HepG2 (cell line): ENCODE data around the gene ALDH1A1. TPM values are rescaled to one million over a fixed set of nuclear protein-coding genes. Genes with fewer than 3 reads are reported as not detected.
A peak's percentile ranks its signal among the peaks of the same experiment; 100 is the strongest.

Experiments used
- ATAC-seq: fragments of 200-7000 bp; cut with Tn5 transposase; 3 replicates; pipeline ENCODE4 v1.9.1; 2020; ENCODE audit warnings: mild to moderate bottlenecking, moderate library complexity
- BruUV-seq: library from RNA; stranded (reverse); fragments of 400-500 nt; replicated peaks from 2 replicates; lab custom pipeline; 2021; lab: Mats Ljungman, UMichigan
- CTCF ChIA-PET: fragments of 300-600 bp; formaldehyde crosslinking; extraction: SDS; loops from one replicate; lab custom pipeline; 2021; ENCODE audit warnings: low total read pairs, inconsistent platforms, low intra/inter-chr PET ratio; lab: Yijun Ruan, JAX
- POLR2A ChIA-PET: fragments of 350-600 bp; sonication (Branson Sonifier 250); formaldehyde crosslinking; loops from one replicate; lab custom pipeline; 2020; ENCODE audit warnings: antibody characterized with exemption, inconsistent platforms; lab: Yijun Ruan, JAX
- DNase-seq: peaks from one replicate; pipeline ENCODE4 v3.0.0-alpha.2; 2015; ENCODE audit warnings: low spot score
- FAIRE-seq: peaks from 3 replicates; lab custom pipeline; 2011; peaks lifted over from hg19 to GRCh38; lab: Jason Lieb, UNC
- H2AFZ ChIP-seq: one replicate; pipeline ENCODE4 v1.6.1; 2011; ENCODE audit warnings: low read length, inconsistent platforms
- H3K27ac ChIP-seq: fragments of 300-600 bp; 3 replicates; pipeline ENCODE4 v1.8.0; 2011; ENCODE audit warnings: mixed run types, mild to moderate bottlenecking, mixed read lengths, low read length, inconsistent platforms; ENCODE audit not compliant: insufficient read depth; ENCODE audit errors: extremely low read length
- H3K27me3 ChIP-seq, 2 experiments: fragments of 200-600 bp in 1 of 2; 2 replicates in 1 of 2; 3 replicates in 1 of 2; pipeline versions ENCODE4 v1.6.0 to v1.8.0; 2011; ENCODE audit warnings: low read length in 2 of 2, mild to moderate bottlenecking in 2 of 2, moderate library complexity in 2 of 2, inconsistent platforms in 1 of 2; ENCODE audit not compliant: insufficient read depth in 2 of 2, control insufficient read depth in 1 of 2
- H3K36me3 ChIP-seq, 2 experiments: fragments of 200-600 bp in 1 of 2; replicated peaks in 1 of 2; 2 replicates in 1 of 2; 3 replicates in 1 of 2; pipeline versions ENCODE4 v1.5.1 to v1.8.0; 2011; ENCODE audit warnings: low read length in 2 of 2, inconsistent platforms in 1 of 2; ENCODE audit not compliant: insufficient read depth in 2 of 2, control insufficient read depth in 1 of 2
- H3K4me1 ChIP-seq: 2 replicates; pipeline ENCODE4 v1.5.1; 2012; ENCODE audit warnings: low read length, inconsistent platforms; ENCODE audit not compliant: insufficient read depth
- H3K4me2 ChIP-seq: 2 replicates; pipeline ENCODE4 v1.6.0; 2011; ENCODE audit warnings: low read depth, low read length, inconsistent platforms
- H3K4me3 ChIP-seq, 3 experiments: fragments of 200-600 bp in 1 of 3; sonication (generic), shearing (Covaris generic) in 1 of 3; replicated peaks in 1 of 3; 2 replicates each; pipeline ENCODE4 v1.5.1; 2011 to 2016; ENCODE audit warnings: low read length in 3 of 3, inconsistent platforms in 2 of 3, low read depth in 2 of 3, mild to moderate bottlenecking in 2 of 3, control low read depth in 1 of 3, mixed read lengths in 1 of 3; ENCODE audit not compliant: insufficient read depth in 1 of 3
- H3K79me2 ChIP-seq: one replicate; pipeline ENCODE4 v1.6.1; 2011; ENCODE audit warnings: low read length, inconsistent platforms; ENCODE audit not compliant: insufficient read depth
- H3K9ac ChIP-seq: 2 replicates; pipeline ENCODE4 v1.6.0; 2011; ENCODE audit warnings: mild to moderate bottlenecking, low read depth, low read length, inconsistent platforms; ENCODE audit not compliant: insufficient read depth
- H3K9me3 ChIP-seq: 2 replicates; pipeline ENCODE4 v1.5.1; 2012; ENCODE audit warnings: mild to moderate bottlenecking, low read length
- H4K20me1 ChIP-seq: 2 replicates; pipeline ENCODE4 v1.6.0; 2011; ENCODE audit warnings: inconsistent platforms, mild to moderate bottlenecking, low read length, moderate library complexity; ENCODE audit not compliant: insufficient read depth
- AGO1 ChIP-seq: fragments of 200-400 bp; formaldehyde crosslinking; IDR thresholded peaks from 2 replicates; pipeline ENCODE4 v1.6.1; 2017; ENCODE audit warnings: mild to moderate bottlenecking, low read depth, low read length, moderate library complexity; ENCODE audit not compliant: poor library complexity, severe bottlenecking
- CCDC6 ChIP-seq: sonication (generic); formaldehyde crosslinking; IDR thresholded peaks from 2 replicates; pipeline ENCODE4 v1.8.1; 2022; ENCODE audit warnings: mild to moderate bottlenecking, missing genetic modification reagents, moderate library complexity
- GATA4 ChIP-seq: sonication (generic); IDR thresholded peaks from 2 replicates; pipeline ENCODE4 v1.6.1; 2016; ENCODE audit warnings: antibody characterized with exemption, low read depth, borderline replicate concordance
- GLI4 ChIP-seq: sonication (generic); formaldehyde crosslinking; IDR thresholded peaks from 2 replicates; pipeline ENCODE4 v1.5.1; 2020; ENCODE audit warnings: missing genetic modification reagents, mild to moderate bottlenecking, moderate library complexity, borderline replicate concordance
- KDM4B ChIP-seq: sonication (generic); formaldehyde crosslinking; IDR thresholded peaks from 2 replicates; pipeline ENCODE4 v1.4.0; 2020; ENCODE audit warnings: missing genetic modification reagents
- KLF15 ChIP-seq: sonication (generic); formaldehyde crosslinking; IDR thresholded peaks from 2 replicates; pipeline ENCODE4 v1.8.1; 2023; ENCODE audit warnings: borderline replicate concordance, mild to moderate bottlenecking, inconsistent platforms, missing genetic modification reagents, mixed read lengths
- POGZ ChIP-seq: sonication (generic); formaldehyde crosslinking; IDR thresholded peaks from 2 replicates; pipeline ENCODE4 v1.4.0; 2020; ENCODE audit warnings: mild to moderate bottlenecking, missing genetic modification reagents
- RAD51 ChIP-seq: fragments of 450-650 bp; IDR thresholded peaks from 2 replicates; pipeline ENCODE4 v1.6.1; 2016; ENCODE audit warnings: borderline replicate concordance
- SOX5 ChIP-seq: IDR thresholded peaks from 2 replicates; pipeline ENCODE4 v1.6.1; 2016; ENCODE audit warnings: borderline replicate concordance
- SP1 ChIP-seq, 2 experiments: fragments of 450-650 bp in 1 of 2; sonication (generic) in 1 of 2; formaldehyde crosslinking in 1 of 2; IDR thresholded peaks; 2 replicates each; pipeline versions ENCODE4 v1.4.0 to v1.6.1; 2016 to 2020; ENCODE audit warnings: missing genetic modification reagents in 1 of 2
- TBX2 ChIP-seq: sonication (generic); formaldehyde crosslinking; IDR thresholded peaks from 2 replicates; pipeline ENCODE4 v1.5.0; 2020; ENCODE audit warnings: missing genetic modification reagents, mild to moderate bottlenecking, borderline replicate concordance
- TBX3 ChIP-seq: fragments of 450-650 bp; IDR thresholded peaks from 2 replicates; pipeline ENCODE4 v1.6.1; 2017; ENCODE audit warnings: antibody characterized with exemption, mild to moderate bottlenecking, inconsistent platforms, borderline replicate concordance
- XRCC5 ChIP-seq: fragments of 200-400 bp; formaldehyde crosslinking; optimal IDR thresholded peaks from 2 replicates; pipeline ENCODE3; 2017; ENCODE audit warnings: mild to moderate bottlenecking, low read length
- YEATS4 ChIP-seq: sonication (generic); formaldehyde crosslinking; IDR thresholded peaks from 2 replicates; pipeline ENCODE4 v1.4.0; 2020; ENCODE audit warnings: missing genetic modification reagents, borderline replicate concordance
- ZBTB38 ChIP-seq: sonication (generic); formaldehyde crosslinking; IDR thresholded peaks from 2 replicates; pipeline ENCODE4 v1.5.1; 2020; ENCODE audit warnings: mild to moderate bottlenecking, missing genetic modification reagents
- ZNF121 ChIP-seq: sonication (generic); formaldehyde crosslinking; IDR thresholded peaks from 2 replicates; pipeline ENCODE4 v1.5.0; 2020; ENCODE audit warnings: mild to moderate bottlenecking, missing genetic modification reagents
- ZNF251 ChIP-seq: sonication (generic); formaldehyde crosslinking; IDR thresholded peaks from 2 replicates; pipeline ENCODE4 v1.9.0; 2021; ENCODE audit warnings: mild to moderate bottlenecking, missing genetic modification reagents
- ZNF775 ChIP-seq: sonication (generic); formaldehyde crosslinking; IDR thresholded peaks from 2 replicates; pipeline ENCODE4 v1.4.0; 2020; ENCODE audit warnings: missing genetic modification reagents, mild to moderate bottlenecking, moderate library complexity, borderline replicate concordance
- WGBS: methylation state at CpG from one replicate; pipeline ENCODE4 v1.1.6; 2017; ENCODE audit warnings: low lambda C conversion rate; 5-methylcytosine and 5-hydroxymethylcytosine counted together
- in situ Hi-C: cut with HindIII; loops from 2 replicates; pipeline ENCODE4 v1.10.0; 2017; ENCODE audit warnings: low pct_unique_long_range_greater_than_20kb; ENCODE audit not compliant: extremely low pct_ligation_motif_present
- intact Hi-C: fragments of 100-400 bp; cut with micrococcal nuclease; formaldehyde crosslinking; loops from one replicate; pipeline ENCODE4 v1.10.0; 2022; ENCODE audit not compliant: unreplicated experiment
- polyA plus RNA-seq, 8 experiments: library from polyadenylated mRNA; depleted of rRNA in 3 of 8; stranded (reverse) in 7 of 8; unstranded in 1 of 8; fragments of >200 nt; fragmentation: Illumina TruSeq in 4 of 8; extraction: Trizol in 4 of 8; gene quantifications; 2 replicates each; pipeline versions ENCODE4 v1.2.1 to v1.2.3, GENCODE V29; 2011 to 2016; ENCODE audit warnings: low read depth in 4 of 8, missing spikeins in 1 of 8, mixed read lengths in 1 of 8; ENCODE audit not compliant: insufficient read depth in 1 of 8
- total RNA-seq, 5 experiments: library from RNA; depleted of rRNA; stranded (reverse); fragments of >200 nt; fragmentation: Illumina TruSeq; extraction: Trizol; gene quantifications; 2 replicates each; pipeline ENCODE4 v1.2.3, GENCODE V29; 2016; ENCODE audit warnings: low read depth in 1 of 5
- TF ChIP-seq, protein P1 (sequence below): sonication (generic); formaldehyde crosslinking; IDR thresholded peaks from 2 replicates; pipeline ENCODE4 v1.4.0; 2020; ENCODE audit warnings: missing genetic modification reagents
- TF ChIP-seq, protein P2 (sequence below): fragments of 450-650 bp; IDR thresholded peaks from 2 replicates; pipeline ENCODE4 v1.6.1; 2016
- TF ChIP-seq, protein P3 (sequence below): sonication (generic); formaldehyde crosslinking; IDR thresholded peaks from 2 replicates; pipeline ENCODE4 v1.5.0; 2020; ENCODE audit warnings: missing genetic modification reagents

The ALDH1A1 gene
- total and polyA plus RNA-seq, 2 of the 13 experiments (the other 11 are each of a cell fraction or from before 2014, with no cell fraction given) = 88.2 to 439 TPM

DNA sequence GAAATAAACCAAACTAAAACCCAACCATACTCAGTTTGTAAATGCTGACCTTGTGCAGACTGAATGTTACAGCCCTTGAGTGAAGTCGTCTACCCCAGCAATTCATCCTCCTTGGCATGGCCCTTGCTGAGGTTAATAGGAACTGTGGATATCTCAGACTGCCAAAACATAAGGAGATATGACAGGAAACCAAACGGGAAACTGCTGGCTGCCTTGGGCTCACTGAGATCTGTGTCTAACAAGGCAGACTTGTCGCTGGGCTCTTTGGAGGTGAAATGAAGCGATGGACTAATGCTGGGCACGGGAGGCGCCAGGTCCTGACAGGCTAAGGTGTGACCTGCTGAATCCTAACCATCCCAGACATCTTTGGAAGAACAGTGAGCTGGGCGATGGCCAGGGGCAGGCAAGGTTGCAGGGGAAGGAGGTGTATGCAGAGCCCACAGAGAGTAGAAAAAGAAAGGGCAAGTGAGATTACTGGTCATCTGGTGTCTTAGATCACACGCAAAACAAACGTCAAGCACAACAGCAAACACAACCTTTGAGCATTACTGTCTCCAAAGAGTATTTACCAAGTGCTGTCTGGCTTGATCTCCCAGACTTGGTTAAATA is 44.6 kb upstream of the ALDH1A1 start:
- H3K27me3 ChIP-seq = no peaks in the 10 kb centered on the region
- BruUV-seq = no TSS peak
- intact Hi-C loops = loop anchor here (5.0 kb wide), 1 partner anchor 70 kb away; no protein-coding TSS in a partner anchor
- in situ Hi-C loops = loop anchor here (5.0 kb wide), 1 partner anchor 45 kb away; the partner anchor contains the start of gene ALDH1A1
- H3K9ac ChIP-seq = peak overlapping the region; percentile 65
- peak overlapping the region; percentile 82 for H3K4me2 ChIP-seq
- H3K4me3 ChIP-seq = peak overlapping the region; percentile 21 to 63 (median 26)
- H2AFZ ChIP-seq = no peak overlapping the region
- H3K79me2 ChIP-seq = no peaks in the 10 kb centered on the region
- no peaks in the 10 kb centered on the region for H3K9me3 ChIP-seq
- ATAC-seq = peak; percentile 99
- H4K20me1 ChIP-seq = no peaks in the 10 kb centered on the region
- DNase-seq = peak; percentile 93
- ChIA-PET CTCF (no interaction called here), POLR2A (interaction anchor here (1.0 to 3.0 kb wide), 6 partner anchors 14 to 140 kb away, joined by 3 to 22 read pairs (median 4); no protein-coding TSS in a partner anchor)
- H3K4me1 ChIP-seq = peaks cover 45% of the 10 kb centered on the region
- peak; percentile 100 for FAIRE-seq
- 0% methylated on average over 9 of the region's 9 CpGs for WGBS
- H3K36me3 ChIP-seq = no peaks in the 10 kb centered on the region
- peak overlapping the region; percentile 84 for H3K27ac ChIP-seq
- TF ChIP-seq, protein P1, sequence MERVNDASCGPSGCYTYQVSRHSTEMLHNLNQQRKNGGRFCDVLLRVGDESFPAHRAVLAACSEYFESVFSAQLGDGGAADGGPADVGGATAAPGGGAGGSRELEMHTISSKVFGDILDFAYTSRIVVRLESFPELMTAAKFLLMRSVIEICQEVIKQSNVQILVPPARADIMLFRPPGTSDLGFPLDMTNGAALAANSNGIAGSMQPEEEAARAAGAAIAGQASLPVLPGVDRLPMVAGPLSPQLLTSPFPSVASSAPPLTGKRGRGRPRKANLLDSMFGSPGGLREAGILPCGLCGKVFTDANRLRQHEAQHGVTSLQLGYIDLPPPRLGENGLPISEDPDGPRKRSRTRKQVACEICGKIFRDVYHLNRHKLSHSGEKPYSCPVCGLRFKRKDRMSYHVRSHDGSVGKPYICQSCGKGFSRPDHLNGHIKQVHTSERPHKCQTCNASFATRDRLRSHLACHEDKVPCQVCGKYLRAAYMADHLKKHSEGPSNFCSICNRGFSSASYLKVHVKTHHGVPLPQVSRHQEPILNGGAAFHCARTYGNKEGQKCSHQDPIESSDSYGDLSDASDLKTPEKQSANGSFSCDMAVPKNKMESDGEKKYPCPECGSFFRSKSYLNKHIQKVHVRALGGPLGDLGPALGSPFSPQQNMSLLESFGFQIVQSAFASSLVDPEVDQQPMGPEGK = peak; percentile 45; the same call in 1 of the 2 replicates
- TF ChIP-seq TBX2 = no peak
- TF ChIP-seq GLI4 (CRISPR knock-in tag) = no peak
- TF ChIP-seq KLF15 (CRISPR knock-in tag) = no peak
- no peak for TF ChIP-seq ZNF121 (CRISPR knock-in tag)
- TF ChIP-seq GATA4 = peak; percentile 88; the same call in 1 of the 2 replicates
- peak; percentile 89 for TF ChIP-seq POGZ (CRISPR knock-in tag)
- no peak for TF ChIP-seq AGO1
- TF ChIP-seq SOX5 (CRISPR knock-in tag) = peak; percentile 93
- TF ChIP-seq ZNF775 (CRISPR knock-in tag) = no peak
- TF ChIP-seq KDM4B (CRISPR knock-in tag) = peak; percentile 22; the same call in 1 of the 2 replicates
- peak; percentile 63; the same call in 1 of the 2 replicates for TF ChIP-seq TBX3
- TF ChIP-seq, protein P2, sequence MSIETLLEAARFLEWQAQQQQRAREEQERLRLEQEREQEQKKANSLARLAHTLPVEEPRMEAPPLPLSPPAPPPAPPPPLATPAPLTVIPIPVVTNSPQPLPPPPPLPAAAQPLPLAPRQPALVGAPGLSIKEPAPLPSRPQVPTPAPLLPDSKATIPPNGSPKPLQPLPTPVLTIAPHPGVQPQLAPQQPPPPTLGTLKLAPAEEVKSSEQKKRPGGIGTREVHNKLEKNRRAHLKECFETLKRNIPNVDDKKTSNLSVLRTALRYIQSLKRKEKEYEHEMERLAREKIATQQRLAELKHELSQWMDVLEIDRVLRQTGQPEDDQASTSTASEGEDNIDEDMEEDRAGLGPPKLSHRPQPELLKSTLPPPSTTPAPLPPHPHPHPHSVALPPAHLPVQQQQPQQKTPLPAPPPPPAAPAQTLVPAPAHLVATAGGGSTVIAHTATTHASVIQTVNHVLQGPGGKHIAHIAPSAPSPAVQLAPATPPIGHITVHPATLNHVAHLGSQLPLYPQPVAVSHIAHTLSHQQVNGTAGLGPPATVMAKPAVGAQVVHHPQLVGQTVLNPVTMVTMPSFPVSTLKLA = no peak
- no peak for TF ChIP-seq RAD51
- no peak for TF ChIP-seq ZNF251 (CRISPR knock-in tag)
- TF ChIP-seq XRCC5 = peak; percentile 32
- TF ChIP-seq, protein P3, sequence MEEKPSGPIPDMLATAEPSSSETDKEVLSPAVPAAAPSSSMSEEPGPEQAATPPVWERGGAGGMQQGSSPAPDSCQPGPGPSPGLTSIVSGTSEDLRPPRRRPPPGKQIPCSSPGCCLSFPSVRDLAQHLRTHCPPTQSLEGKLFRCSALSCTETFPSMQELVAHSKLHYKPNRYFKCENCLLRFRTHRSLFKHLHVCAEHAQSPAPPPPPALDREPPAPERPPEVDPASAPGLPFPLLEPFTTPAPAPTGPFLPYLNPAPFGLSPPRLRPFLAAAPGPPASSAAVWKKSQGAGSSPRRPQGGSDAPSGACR = 0 out of 2 replicates have a peak, but pooled peaks have one; percentile 44
- TF ChIP-seq CCDC6 = no peak
- peak; percentile 43; the same call in 1 of the 2 replicates for TF ChIP-seq YEATS4
- TF ChIP-seq SP1 (IDR thresholded peaks at IDR 0.05) = no peak
- no peak for TF ChIP-seq SP1 (CRISPR knock-in tag; IDR thresholded peaks at IDR 0.05)
- TF ChIP-seq ZBTB38 = 0 out of 2 replicates have a peak, but pooled peaks have one; percentile 26
